Esophagus (tissue), 2 donors: ENCODE results near the gene CUX1. TPM values are rescaled to one million over a fixed set of nuclear protein-coding genes. Genes with fewer than 3 reads are reported as not detected.
"Not testable (repeated sequence)": the region's sequence is repeated elsewhere in the genome, so short reads cannot be mapped to it uniquely, and the experiment has no call there.

Experiments
- H3K27ac ChIP-seq, 2 donors: one replicate each; pipeline ENCODE4 v1.5.1; 2013; ENCODE audit warnings: low read depth in 2 of 2, mild to moderate bottlenecking in 2 of 2, inconsistent platforms in 1 of 2, low read length in 1 of 2, moderate library complexity in 1 of 2
- H3K27me3 ChIP-seq, 2 donors: one replicate each; pipeline ENCODE4 v1.6.1; 2013; ENCODE audit warnings: low read length in 2 of 2, control low read depth in 1 of 2, mild to moderate bottlenecking in 1 of 2; ENCODE audit not compliant: insufficient read depth in 2 of 2, control insufficient read depth in 1 of 2
- H3K36me3 ChIP-seq, 2 donors: one replicate each; pipeline ENCODE4 v1.6.1; 2013; ENCODE audit warnings: low read length in 1 of 2; ENCODE audit not compliant: control insufficient read depth in 2 of 2, insufficient read depth in 2 of 2
- H3K4me1 ChIP-seq, 2 donors: one replicate each; pipeline ENCODE4 v1.6.1; 2013; ENCODE audit warnings: low read length in 1 of 2; ENCODE audit not compliant: control insufficient read depth in 2 of 2, insufficient read depth in 2 of 2
- H3K4me3 ChIP-seq, 2 donors: one replicate each; pipeline ENCODE4 v1.5.1; 2013; ENCODE audit warnings: low read length in 2 of 2, mild to moderate bottlenecking in 2 of 2, low read depth in 1 of 2, moderate library complexity in 1 of 2
- H3K9me3 ChIP-seq, 2 donors: one replicate each; pipeline ENCODE4 v1.6.1; 2013; ENCODE audit warnings: mild to moderate bottlenecking in 2 of 2, low read depth in 1 of 2, low read length in 1 of 2, moderate library complexity in 1 of 2; ENCODE audit not compliant: control insufficient read depth in 2 of 2, insufficient read depth in 1 of 2
- WGBS, 2 donors: extraction: QIAGEN DNeasy Blood & Tissue Kit; methylation state at CpG; one replicate each; pipeline ENCODE4 v1.1.7; 2013; 5-methylcytosine and 5-hydroxymethylcytosine counted together
- polyA plus RNA-seq, 2 donors: library from polyadenylated mRNA; stranded (reverse); fragments of 200-250 nt; gene quantifications; one replicate each; pipeline ENCODE4 v1.2.3, GENCODE V29; 2013
- donor health status: healthy with polysubstance abuse.
- donor health status: Bipolar disorder and iron deficiency.

The CUX1 gene
- polyA plus RNA-seq, 2 donors: 19.6 to 21.7 TPM

- Histone ChIP-seq H3K27ac (no peak overlapping the region), H3K27me3 (no peaks in the 10 kb centered on the region), H3K4me3 (no peak overlapping the region), H3K4me1 (no peaks in the 10 kb centered on the region), H3K9me3 (no peaks in the 10 kb centered on the region), H3K36me3 (peaks cover 0 to 7% of the 10 kb centered on the region in 2 donors)
- 84 to 89% methylated on average over 24 of the region's 24 CpGs for WGBS, 2 donors
Observed at GRCh38 chr7:102175423-102176170, 358.2 kb downstream of the CUX1 start.

DNA sequence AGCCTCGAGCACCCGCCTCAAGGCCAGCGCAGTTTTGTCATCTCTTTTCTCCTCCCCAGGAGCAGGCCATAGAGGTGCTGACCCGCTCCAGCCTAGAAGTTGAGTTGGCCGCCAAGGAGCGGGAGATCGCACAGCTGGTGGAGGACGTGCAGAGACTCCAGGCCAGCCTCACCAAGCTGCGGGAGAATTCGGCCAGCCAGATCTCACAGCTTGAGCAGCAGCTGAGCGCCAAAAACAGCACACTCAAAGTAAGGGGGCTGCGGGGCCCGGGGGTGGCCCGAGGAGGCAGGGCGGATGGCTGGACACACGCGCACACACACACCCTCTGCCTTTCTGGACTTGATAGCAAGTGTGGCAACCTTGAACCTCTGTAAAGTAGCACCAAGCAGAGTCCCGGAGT lies 361.0 kb downstream of the CUX1 start:
- WGBS, 2 donors: 91 to 93% methylated on average over 18 of the region's 18 CpGs
- H3K27me3 ChIP-seq: no peaks in the 10 kb centered on the region
- H3K36me3 ChIP-seq: peaks cover under 1 to 7% of the 10 kb centered on the region in 2 donors
- H3K4me1 ChIP-seq: no peaks in the 10 kb centered on the region
- H3K4me3 ChIP-seq: no peak overlapping the region
- no peaks in the 10 kb centered on the region for H3K9me3 ChIP-seq
- no peak overlapping the region for H3K27ac ChIP-seq

DNA sequence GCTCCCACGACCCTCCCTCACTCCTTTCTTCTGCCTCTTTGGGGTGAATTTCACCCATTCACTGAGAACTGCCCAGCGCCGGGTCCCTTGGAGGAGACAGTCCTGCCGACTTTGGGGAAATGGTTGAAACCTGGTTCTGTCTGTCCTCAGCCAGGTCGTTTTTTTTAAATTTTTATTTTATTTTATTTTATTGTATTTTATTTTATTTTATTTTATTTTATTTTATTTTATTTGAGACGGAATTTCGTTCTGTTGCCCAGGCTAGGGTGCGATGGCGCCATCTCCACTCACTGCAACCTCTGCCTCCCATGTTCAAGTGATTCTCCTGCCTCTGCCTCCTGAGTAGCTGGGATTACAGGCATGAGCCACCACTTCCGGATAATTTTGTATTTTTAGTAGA lies 363.3 kb downstream of the CUX1 start:
- no peak overlapping the region for H3K27ac ChIP-seq
- no peaks in the 10 kb centered on the region for H3K4me1 ChIP-seq
- H3K27me3 ChIP-seq: no peaks in the 10 kb centered on the region
- H3K9me3 ChIP-seq: no peaks in the 10 kb centered on the region
- WGBS, 2 donors: 90 to 93% methylated on average over 10 of the region's 10 CpGs
- H3K36me3 ChIP-seq: peaks cover 3 to 10% of the 10 kb centered on the region in 2 donors
- H3K4me3 ChIP-seq: no peak overlapping the region

DNA sequence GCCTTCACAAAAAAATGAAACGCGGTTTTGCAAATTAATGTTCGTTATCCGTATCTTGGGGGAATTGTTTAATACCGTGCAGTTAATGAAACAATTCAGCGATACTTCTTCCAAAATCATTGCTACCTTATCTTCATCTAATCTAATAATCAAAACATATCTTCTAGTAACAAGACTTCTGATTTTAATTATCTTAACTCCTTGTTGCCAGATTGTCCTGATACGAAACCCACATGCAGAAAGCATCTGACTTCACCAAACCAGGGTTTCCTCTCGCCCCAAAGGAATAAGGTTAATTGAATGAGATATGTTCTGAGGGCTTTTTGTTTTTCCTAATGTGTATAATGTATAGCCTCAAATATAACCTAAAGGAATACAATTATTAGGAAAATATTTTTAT lies 364.1 kb downstream of the CUX1 start:
- no peaks in the 10 kb centered on the region for H3K9me3 ChIP-seq
- no peaks in the 10 kb centered on the region for H3K27me3 ChIP-seq
- whole genome bisulfite sequencing, 2 donors: 90 to 96% methylated on average over 8 of the region's 8 CpGs
- peaks cover 3 to 13% of the 10 kb centered on the region in 2 donors for H3K36me3 ChIP-seq
- peaks cover 0 to 3% of the 10 kb centered on the region in 2 donors for H3K4me1 ChIP-seq
- no peak overlapping the region for H3K27ac ChIP-seq
- no peak overlapping the region for H3K4me3 ChIP-seq

GRCh38 chr7:102182016-102182415 lies 364.6 kb downstream of the CUX1 start:
- no peak overlapping the region for H3K27ac ChIP-seq
- H3K9me3 ChIP-seq: no peaks in the 10 kb centered on the region
- H3K36me3 ChIP-seq: peaks cover 3 to 13% of the 10 kb centered on the region in 2 donors
- H3K27me3 ChIP-seq: no peaks in the 10 kb centered on the region
- WGBS, 2 donors: 62 to 77% methylated on average over 3 of the region's 3 CpGs
- H3K4me1 ChIP-seq: peaks cover 0 to 3% of the 10 kb centered on the region in 2 donors
- H3K4me3 ChIP-seq: no peak overlapping the region

DNA sequence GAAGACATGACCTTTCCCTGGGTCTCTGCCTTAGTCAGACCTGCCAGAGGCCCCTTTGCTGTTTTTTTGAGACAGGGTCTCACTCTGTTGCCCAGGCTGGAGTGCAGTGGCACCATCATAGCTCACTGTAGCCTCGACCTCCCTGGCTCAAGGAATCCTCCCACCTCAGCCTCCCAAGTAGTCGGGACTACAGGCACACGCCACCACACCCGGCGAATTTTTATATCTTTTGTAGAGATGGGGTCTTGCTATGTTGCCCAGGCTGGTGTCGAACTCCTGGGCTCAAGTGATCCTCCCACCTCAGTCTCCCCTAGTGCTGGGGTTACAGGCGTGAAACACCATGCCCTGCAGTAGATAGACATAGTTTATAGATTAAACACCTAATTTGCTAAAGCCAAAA lies 366.4 kb downstream of the CUX1 start:
- H3K4me3 ChIP-seq, H3K27me3 ChIP-seq, H3K9me3 ChIP-seq, H3K4me1 ChIP-seq, H3K36me3 ChIP-seq, H3K27ac ChIP-seq: not testable (repeated sequence)
- 95 to 98% methylated on average over 7 of the region's 7 CpGs for WGBS, 2 donors

GRCh38 chr7:102184303-102184702 lies 366.9 kb downstream of the CUX1 start:
- no peak overlapping the region for H3K27ac ChIP-seq

DNA sequence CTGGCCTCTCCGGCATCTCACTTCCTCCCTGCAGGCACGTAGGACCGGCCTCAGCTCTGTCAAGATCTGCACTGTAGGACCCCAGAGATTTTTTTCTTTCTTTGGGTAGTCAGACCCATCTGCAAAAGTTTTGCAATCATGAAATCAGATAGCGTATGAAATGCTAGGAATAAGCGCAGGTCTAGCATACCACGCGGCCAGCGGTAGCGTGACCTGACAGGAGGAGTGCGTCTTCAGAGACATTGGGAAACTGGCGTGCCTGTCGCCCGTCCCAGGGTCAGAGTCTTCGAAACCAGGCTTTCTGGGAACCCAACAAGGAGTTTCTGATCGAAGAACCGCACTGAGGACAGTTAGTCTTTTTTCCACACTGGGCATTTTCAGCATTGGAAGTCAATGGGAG lies 368.4 kb downstream of the CUX1 start:
- Histone ChIP-seq H3K36me3 (peaks cover 8 to 13% of the 10 kb centered on the region in 2 donors), H3K4me1 (peaks cover 0 to 3% of the 10 kb centered on the region in 2 donors)
- 94 to 95% methylated on average over 16 of the region's 16 CpGs for WGBS, 2 donors

More at GRCh38 chr7:102184303-102184702, 366.9 kb downstream of the CUX1 start:
- Histone ChIP-seq H3K36me3 (peaks cover 3 to 6% of the 10 kb centered on the region in 2 donors), H3K27me3 (no peaks in the 10 kb centered on the region), H3K4me3 (no peak overlapping the region), H3K9me3 (no peaks in the 10 kb centered on the region), H3K4me1 (peaks cover 0 to 3% of the 10 kb centered on the region in 2 donors)
- WGBS, 2 donors: 98% methylated on average over 4 of the region's 4 CpGs

DNA sequence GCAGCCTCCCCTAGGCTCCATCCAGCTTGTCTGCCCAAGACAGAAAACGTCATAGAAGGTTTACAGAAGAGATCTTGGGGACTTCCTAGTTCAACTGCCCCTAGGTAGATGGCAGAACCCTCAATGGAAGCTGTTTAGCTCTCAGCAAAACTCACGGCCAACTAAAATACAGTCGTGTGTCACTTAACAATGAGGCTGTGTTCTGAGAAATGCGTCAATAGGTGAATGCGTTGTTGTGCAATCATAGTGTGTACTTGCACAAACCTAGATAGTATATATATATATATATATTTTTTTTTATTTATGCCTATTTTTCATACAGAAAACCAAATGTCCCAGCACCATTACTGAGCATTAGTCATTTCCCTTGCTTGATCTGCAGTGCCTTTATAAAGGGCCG lies 368.9 kb downstream of the CUX1 start:
- WGBS, 2 donors: 91 to 93% methylated on average over 6 of the region's 6 CpGs
- Histone ChIP-seq H3K4me1 (peaks cover 0 to 3% of the 10 kb centered on the region in 2 donors), H3K36me3 (peaks cover 10 to 15% of the 10 kb centered on the region in 2 donors)

More for the DNA sequence above, 368.4 kb downstream of the CUX1 start:
- Histone ChIP-seq H3K4me3 (no peak overlapping the region), H3K27ac (no peak overlapping the region), H3K9me3 (no peaks in the 10 kb centered on the region), H3K27me3 (no peaks in the 10 kb centered on the region)

DNA sequence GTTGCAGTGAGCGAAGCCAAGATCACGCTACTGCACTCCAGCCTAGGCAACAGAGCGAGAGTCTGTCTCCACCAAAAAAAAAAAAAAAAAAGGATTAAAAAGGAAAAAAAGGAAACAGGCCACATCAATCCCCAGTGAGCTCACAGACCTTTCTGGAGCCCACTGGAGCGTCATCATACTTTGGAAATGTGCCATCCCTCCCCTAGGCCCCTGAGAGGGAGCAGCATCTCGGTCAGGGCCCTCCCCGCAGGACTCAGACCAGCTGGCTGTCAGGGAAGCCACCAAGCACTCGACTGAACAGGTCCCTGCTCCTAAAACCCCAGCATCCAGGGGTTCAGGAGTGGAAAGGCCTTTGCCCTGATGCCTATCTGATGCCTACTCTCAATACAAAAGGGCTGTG lies 371.3 kb downstream of the CUX1 start:
- 81 to 87% methylated on average over 7 of the region's 7 CpGs for WGBS, 2 donors
- no peaks in the 10 kb centered on the region for H3K9me3 ChIP-seq
- peaks cover 0 to 3% of the 10 kb centered on the region in 2 donors for H3K4me1 ChIP-seq
- H3K36me3 ChIP-seq: peaks cover 9 to 21% of the 10 kb centered on the region in 2 donors
- no peaks in the 10 kb centered on the region for H3K27me3 ChIP-seq
- no peak overlapping the region for H3K27ac ChIP-seq
- no peak overlapping the region for H3K4me3 ChIP-seq

More for the DNA sequence above, 368.9 kb downstream of the CUX1 start:
- no peaks in the 10 kb centered on the region for H3K27me3 ChIP-seq
- no peak overlapping the region for H3K4me3 ChIP-seq
- H3K9me3 ChIP-seq: no peaks in the 10 kb centered on the region
- H3K27ac ChIP-seq: no peak overlapping the region
